Measurements from ENCODE around the gene ARL6IP1. TPM values are rescaled to one million over a fixed set of nuclear protein-coding genes. Genes with fewer than 3 reads are reported as not detected.
"Not testable (repeated sequence)": the region's sequence is repeated elsewhere in the genome, so short reads cannot be mapped to it uniquely, and the experiment has no call there.

Gene ARL6IP1
- total RNA-seq, 2 experiments from 2014 or later, result 110 to 125 TPM

- H3K36me3 Mint-ChIP-seq; H3K4me1 Mint-ChIP-seq (ENCODE audit: low read depth); H3K4me3 Mint-ChIP-seq; POLR2A ChIA-PET; intact Hi-C loops (cut with micrococcal nuclease); CTCF ChIA-PET; H3K9me3 Mint-ChIP-seq; H3K27me3 Mint-ChIP-seq; DNase-seq; H3K27ac Mint-ChIP-seq: not testable (repeated sequence)
Observed at GRCh38 chr16:18742870-18743269, 58.5 kb downstream of the ARL6IP1 start.

Other genes starting within 250 kb of the ARL6IP1 start
- gene NOMO2, start 239.5 kb downstream of the ARL6IP1 start, total RNA-seq, result 10 to 100 TPM; 84.8 to 95.5 TPM
- 1,000 to 10,000 TPM; 2,060 to 2,087 TPM for gene RPS15A, start 11.2 kb downstream of the ARL6IP1 start, total RNA-seq
- 10 to 100 TPM; 85.1 to 91.8 TPM for gene SMG1, start 124.9 kb upstream of the ARL6IP1 start, total RNA-seq
- gene TMC7, start 182.4 kb upstream of the ARL6IP1 start, total RNA-seq, result not detected